ENCODE measurements around the gene ANKRD13A.

Gene ANKRD13A

GRCh38 chr12:110028323-110028722, 29.1 kb downstream of the ANKRD13A start:
- TF ChIP-seq CTCF (IDR thresholded peaks at IDR 0.05) = no peak

- no peak for TF ChIP-seq CTCF (IDR thresholded peaks at IDR 0.05)
These were observed 30.1 kb downstream of the ANKRD13A start for GRCh38 chr12:110029290-110029815.

- no peak for TF ChIP-seq CTCF (IDR thresholded peaks at IDR 0.05)
These were observed 34.7 kb downstream of the ANKRD13A start for GRCh38 chr12:110033888-110034287.

- TF ChIP-seq CTCF (IDR thresholded peaks at IDR 0.05) = no peak
These were observed 36.4 kb downstream of the ANKRD13A start for GRCh38 chr12:110035534-110036104.

- TF ChIP-seq CTCF (IDR thresholded peaks at IDR 0.05) = no peak
These were observed 38.1 kb downstream of the ANKRD13A start for GRCh38 chr12:110037315-110037714.

GRCh38 chr12:110038741-110039084, 39.5 kb downstream of the ANKRD13A start:
- no peak for TF ChIP-seq CTCF (IDR thresholded peaks at IDR 0.05)

- no peak for TF ChIP-seq CTCF (IDR thresholded peaks at IDR 0.05)
These were observed 40.0 kb downstream of the ANKRD13A start for GRCh38 chr12:110039085-110039807.

All from LNCAP (cell line).